K562 (cell line): ENCODE data around the gene DNAJA1. TPM values are rescaled to one million over a fixed set of nuclear protein-coding genes. Genes with fewer than 3 reads are reported as not detected.
A peak's percentile ranks its signal among the peaks of the same experiment; 100 is the strongest.

Experiments used
- ARID1B ChIP-seq: fragments of 450-650 bp; IDR thresholded peaks from 2 replicates; pipeline ENCODE4 v1.6.1; 2016; ENCODE audit warnings: antibody characterized with exemption, mild to moderate bottlenecking, inconsistent platforms
- ATF1 ChIP-seq, 2 experiments: fragments of 450-650 bp in 1 of 2; IDR thresholded peaks; 2 replicates each; pipeline ENCODE4 v1.6.1; 2016; ENCODE audit warnings: missing compliant biosample characterization in 1 of 2, missing genetic modification characterization in 1 of 2
- ATF3 ChIP-seq, 2 experiments: fragments of 450-650 bp in 1 of 2; sonication (generic) in 1 of 2; formaldehyde crosslinking in 1 of 2; IDR thresholded peaks in 1 of 2; conservative IDR thresholded peaks in 1 of 2; 2 replicates each; pipeline versions ENCODE4 v1.6.1 to v1.8.1; 2016 to 2023; ENCODE audit warnings: mild to moderate bottlenecking in 2 of 2, moderate library complexity in 2 of 2, inconsistent platforms in 1 of 2, missing genetic modification reagents in 1 of 2
- ATF7 ChIP-seq: fragments of 450-650 bp; IDR thresholded peaks from 2 replicates; pipeline ENCODE4 v1.7.1; 2014; ENCODE audit warnings: mild to moderate bottlenecking, moderate library complexity
- DDX20 ChIP-seq: fragments of 450-650 bp; IDR thresholded peaks from 2 replicates; pipeline ENCODE4 v1.6.1; 2016; ENCODE audit warnings: missing genetic modification characterization, low read depth, mild to moderate bottlenecking, missing compliant biosample characterization, moderate library complexity
- GTF2E2 ChIP-seq: fragments of 200-800 bp; sonication (Bioruptor generic); IDR thresholded peaks from 2 replicates; pipeline ENCODE4 v1.6.1; 2016; ENCODE audit warnings: missing genetic modification characterization, missing compliant biosample characterization
- KDM1A ChIP-seq, 2 experiments: fragments of 450-650 bp; IDR thresholded peaks; 2 replicates each; pipeline ENCODE4 v1.6.1; 2016; ENCODE audit warnings: mild to moderate bottlenecking in 2 of 2
- MIER1 ChIP-seq: fragments of 450-650 bp; IDR thresholded peaks from 2 replicates; pipeline ENCODE4 v1.6.1; 2016; ENCODE audit warnings: antibody characterized with exemption, mild to moderate bottlenecking, low read depth
- MYC ChIP-seq, 2 experiments: fragments of 250-450 bp in 1 of 2; sonication (Bioruptor Pico) in 1 of 2; IDR thresholded peaks; 2 replicates each; pipeline versions ENCODE4 v1.5.1 to v1.6.1; 2012 to 2021; ENCODE audit warnings: low read depth in 2 of 2, borderline replicate concordance in 1 of 2, improper control_type of control experiment in 1 of 2, low read length in 1 of 2, mild to moderate bottlenecking in 1 of 2, moderate library complexity in 1 of 2
- NFIC ChIP-seq: fragments of 450-650 bp; IDR thresholded peaks from 2 replicates; pipeline ENCODE4 v1.6.1; 2017; ENCODE audit warnings: mild to moderate bottlenecking, inconsistent platforms
- NFYB ChIP-seq: IDR thresholded peaks from 2 replicates; pipeline ENCODE4 v1.6.1; 2011; ENCODE audit warnings: mild to moderate bottlenecking, moderate library complexity; ENCODE audit not compliant: insufficient read length; ENCODE audit errors: extremely low read depth
- REST ChIP-seq, 2 experiments: fragments of 450-650 bp; formaldehyde crosslinking in 1 of 2; IDR thresholded peaks; 2 replicates each; pipeline versions ENCODE4 v1.4.0 to v1.6.1; 2014 to 2020; ENCODE audit warnings: mild to moderate bottlenecking in 2 of 2, borderline replicate concordance in 1 of 2, low read depth in 1 of 2
- TAF15 ChIP-seq: fragments of 200-400 bp; formaldehyde crosslinking; IDR thresholded peaks from 2 replicates; pipeline ENCODE4 v1.6.1; 2017; ENCODE audit warnings: mild to moderate bottlenecking, low read depth, low read length, moderate library complexity
- ZNF384 ChIP-seq: IDR thresholded peaks from 2 replicates; pipeline ENCODE4 v1.6.1; 2012; ENCODE audit warnings: low read depth, low read length, improper control_type of control experiment
- ZNF408 ChIP-seq: fragments of 250-450 bp; sonication (Bioruptor Pico); IDR thresholded peaks from 2 replicates; pipeline ENCODE4 v1.4.0; 2020; ENCODE audit warnings: low read depth, mild to moderate bottlenecking, moderate library complexity
- polyA plus RNA-seq, 8 experiments: library from polyadenylated mRNA; depleted of rRNA in 4 of 8; stranded (reverse) in 5 of 8; unstranded in 3 of 8; fragments of >200 nt; fragmentation: Nextera tagmentation in 2 of 8; fragmentation: Illumina TruSeq in 1 of 8; extraction: Ambion mirVana in 2 of 8; extraction: Trizol in 1 of 8; gene quantifications; 2 replicates each; pipeline versions ENCODE4 v1.2.1 to v1.2.3, GENCODE V29; 2011 to 2014; ENCODE audit warnings: inconsistent platforms in 1 of 8, missing spikeins in 1 of 8
- total RNA-seq, 7 experiments: library from RNA; depleted of rRNA in 6 of 7; stranded (reverse); fragments of >200 nt in 6 of 7; fragmentation: Illumina TruSeq in 2 of 7; extraction: Trizol in 2 of 7; gene quantifications; 2 replicates each; pipeline versions ENCODE4 v1.2.1 to v1.2.3, GENCODE V29; 2011 to 2021; ENCODE audit warnings: low replicate concordance in 1 of 7
- TF ChIP-seq, protein P1 (sequence below): sonication (generic); formaldehyde crosslinking; IDR thresholded peaks from 2 replicates; pipeline ENCODE4 v1.8.1; 2022; ENCODE audit warnings: missing genetic modification reagents

Gene DNAJA1
- total and polyA plus RNA-seq, 9 of the 15 experiments (the other 6 are each of a cell fraction or from before 2014, with no cell fraction given), result 109 to 359 (median 175) TPM

GRCh38 chr9:32991897-32992594, 33.0 kb upstream of the DNAJA1 start (continued):
- TF ChIP-seq REST (IDR thresholded peaks at IDR 0.05; ENCODE audit: borderline replicate concordance) (peak; percentile 58), REST (CRISPR knock-in tag; IDR thresholded peaks at IDR 0.05; ENCODE audit: low read depth) (no peak), DDX20 (no peak), ATF1 (CRISPR knock-in tag; IDR thresholded peaks at IDR 0.05) (no peak), ATF1 (tag; IDR thresholded peaks at IDR 0.05) (0 out of 2 replicates have a peak, but pooled peaks have one; percentile 11), NFYB (peak; percentile 5), ZNF408 (CRISPR knock-in tag) (no peak), ARID1B (peak; percentile 19; the same call in 1 of the 2 replicates), ATF3 (IDR thresholded peaks at IDR 0.05) (peak; percentile 81), ATF3 (CRISPR knock-in tag; conservative IDR thresholded peaks at IDR 0.05) (no peak), GTF2E2 (tag) (no peak), ZNF384 (no peak), ATF7 (peak; percentile 78), KDM1A (IDR thresholded peaks at IDR 0.05) (peak in 1 of 2 experiments; percentile 9; a peak in 1 of 4 replicates), TAF15 (no peak), MIER1 (no peak), MYC (IDR thresholded peaks at IDR 0.05; ENCODE audit: low read depth, low read length) (peak; percentile 34), MYC (CRISPR knock-in tag; IDR thresholded peaks at IDR 0.05; ENCODE audit: borderline replicate concordance, low read depth) (no peak), NFIC (peak; percentile 90)
- TF ChIP-seq, protein P1, sequence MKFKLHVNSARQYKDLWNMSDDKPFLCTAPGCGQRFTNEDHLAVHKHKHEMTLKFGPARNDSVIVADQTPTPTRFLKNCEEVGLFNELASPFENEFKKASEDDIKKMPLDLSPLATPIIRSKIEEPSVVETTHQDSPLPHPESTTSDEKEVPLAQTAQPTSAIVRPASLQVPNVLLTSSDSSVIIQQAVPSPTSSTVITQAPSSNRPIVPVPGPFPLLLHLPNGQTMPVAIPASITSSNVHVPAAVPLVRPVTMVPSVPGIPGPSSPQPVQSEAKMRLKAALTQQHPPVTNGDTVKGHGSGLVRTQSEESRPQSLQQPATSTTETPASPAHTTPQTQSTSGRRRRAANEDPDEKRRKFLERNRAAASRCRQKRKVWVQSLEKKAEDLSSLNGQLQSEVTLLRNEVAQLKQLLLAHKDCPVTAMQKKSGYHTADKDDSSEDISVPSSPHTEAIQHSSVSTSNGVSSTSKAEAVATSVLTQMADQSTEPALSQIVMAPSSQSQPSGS (CRISPR knock-in tag), result no peak
